DMS53 treated with DMSO at 0.1 percent for 48 hours (cell line): ENCODE data around the gene TINCR.

Source experiments
- DNase-seq: peaks from one replicate; lab custom pipeline; 2025; ENCODE audit not compliant: unreplicated experiment; lab: John Stamatoyannopoulos, UW

Gene TINCR

GRCh38 chr19:5590151-5590864 lies 22.6 kb upstream of the TINCR start:
- DNase-seq, result no peak

- no peak for DNase-seq
These were observed 21.3 kb upstream of the TINCR start for GRCh38 chr19:5588906-5589676.

- no peak for DNase-seq
These were observed 20.7 kb upstream of the TINCR start for GRCh38 chr19:5588441-5588840.

GRCh38 chr19:5587661-5588060 lies 19.9 kb upstream of the TINCR start:
- DNase-seq, result peak; percentile 59

- no peak for DNase-seq
These were observed 19.3 kb upstream of the TINCR start for GRCh38 chr19:5587071-5587455.

- no peak for DNase-seq
These were observed 18.7 kb upstream of the TINCR start for GRCh38 chr19:5586300-5587070.

GRCh38 chr19:5585461-5586299 lies 17.9 kb upstream of the TINCR start:
- no peak for DNase-seq

- no peak for DNase-seq
These were observed 12.4 kb upstream of the TINCR start for GRCh38 chr19:5580161-5580571.

GRCh38 chr19:5579697-5580096 lies 11.9 kb upstream of the TINCR start:
- DNase-seq, result no peak

GRCh38 chr19:5579286-5579685 lies 11.5 kb upstream of the TINCR start:
- no peak for DNase-seq

GRCh38 chr19:5578097-5578846 lies 10.5 kb upstream of the TINCR start:
- DNase-seq, result peak; percentile 15

- DNase-seq, result no peak
These were observed 7.8 kb upstream of the TINCR start for GRCh38 chr19:5575590-5575989.

- no peak for DNase-seq
These were observed 5.0 kb upstream of the TINCR start for GRCh38 chr19:5572556-5573286.

- DNase-seq, result no peak
These were observed 4.0 kb upstream of the TINCR start for GRCh38 chr19:5571777-5572176.

- DNase-seq, result no peak
These were observed 236 bp upstream of the TINCR start for GRCh38 chr19:5567970-5568407.

- DNase-seq, result no peak
These were observed 2.8 kb downstream of the TINCR start for GRCh38 chr19:5564930-5565329.

GRCh38 chr19:5563935-5564612 lies 3.7 kb downstream of the TINCR start:
- DNase-seq, result no peak

- DNase-seq, result no peak
These were observed 4.7 kb downstream of the TINCR start for GRCh38 chr19:5563008-5563431.

- no peak for DNase-seq
These were observed 5.5 kb downstream of the TINCR start for GRCh38 chr19:5562280-5562679.
